GM18907 (cell line): ENCODE results near the gene KCNIP3.
"Not testable (repeated sequence)": the region's sequence is repeated elsewhere in the genome, so short reads cannot be mapped to it uniquely, and the experiment has no call there.

Experiments used
- ATAC-seq: cut with Tn5 transposase; IDR thresholded peaks from one replicate; pipeline ENCODE4 v1.9.1; 2021; ENCODE audit warnings: mild to moderate bottlenecking, moderate library complexity; ENCODE audit not compliant: unreplicated experiment

The KCNIP3 gene

DNA sequence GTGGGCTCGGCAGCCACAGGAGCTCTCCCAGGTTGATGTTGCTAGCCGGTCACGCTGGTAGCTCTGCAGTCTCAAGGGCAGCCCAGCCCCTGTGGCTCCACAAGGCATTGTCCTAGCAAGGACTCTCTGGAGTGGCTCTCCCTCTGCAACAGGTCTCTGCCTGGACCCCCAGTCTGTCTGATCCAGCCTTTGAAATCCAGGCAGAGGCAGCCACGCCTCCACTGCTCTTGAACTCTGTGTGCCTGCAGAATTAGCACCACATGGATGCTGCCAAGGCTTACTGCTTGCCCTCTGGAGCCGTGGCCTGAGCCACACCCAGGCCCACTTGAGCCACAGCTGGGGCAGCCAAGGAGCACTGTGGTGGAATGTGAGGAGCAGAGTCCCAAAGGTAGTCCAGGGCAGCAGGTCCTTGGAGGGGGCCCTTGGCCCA is 62.4 kb downstream of the KCNIP3 start:
- ATAC-seq = no peak

- ATAC-seq = no peak
These were observed 64.3 kb downstream of the KCNIP3 start for GRCh38 chr2:95361216-95361980.

DNA sequence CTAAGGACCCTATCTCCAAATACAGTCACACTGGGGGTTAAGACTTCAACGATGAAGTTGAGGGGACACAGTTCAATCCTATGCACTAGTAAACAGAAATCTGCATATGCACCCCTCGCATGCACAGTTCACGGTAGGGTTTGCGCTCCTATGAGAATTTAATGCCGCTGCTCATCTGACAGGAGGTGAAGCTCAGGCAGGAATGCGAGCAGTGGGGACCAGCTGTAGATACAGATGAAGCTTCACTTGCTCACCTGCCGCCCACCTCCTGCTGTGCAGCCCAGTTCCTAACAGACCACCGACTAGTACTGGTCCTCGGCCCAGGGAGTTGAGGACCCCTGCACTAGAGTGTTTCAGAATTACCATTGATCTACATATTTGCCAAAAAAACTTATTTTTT is 65.3 kb downstream of the KCNIP3 start:
- no peak for ATAC-seq

DNA sequence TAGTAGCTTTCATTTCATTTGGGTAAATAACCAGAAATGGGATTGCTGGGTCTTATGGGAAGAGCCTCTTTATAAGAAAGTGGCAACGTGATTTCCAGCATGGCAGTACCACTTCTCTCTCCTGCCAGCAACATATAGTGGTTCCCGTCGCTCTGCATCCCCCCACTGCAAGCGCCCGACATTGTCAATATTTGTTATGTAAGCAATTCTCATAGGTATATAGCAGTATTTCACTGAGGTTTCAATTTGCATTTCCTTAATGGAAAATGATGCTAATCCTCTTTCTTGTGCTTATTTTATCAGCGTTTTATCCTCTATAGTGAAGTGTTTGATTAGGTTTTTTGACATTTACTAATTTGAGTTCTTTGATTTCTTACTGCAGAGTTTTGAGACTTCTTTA is 69.4 kb downstream of the KCNIP3 start:
- no peak for ATAC-seq

- no peak for ATAC-seq
These were observed 75.2 kb downstream of the KCNIP3 start for GRCh38 chr2:95372216-95372829.

DNA sequence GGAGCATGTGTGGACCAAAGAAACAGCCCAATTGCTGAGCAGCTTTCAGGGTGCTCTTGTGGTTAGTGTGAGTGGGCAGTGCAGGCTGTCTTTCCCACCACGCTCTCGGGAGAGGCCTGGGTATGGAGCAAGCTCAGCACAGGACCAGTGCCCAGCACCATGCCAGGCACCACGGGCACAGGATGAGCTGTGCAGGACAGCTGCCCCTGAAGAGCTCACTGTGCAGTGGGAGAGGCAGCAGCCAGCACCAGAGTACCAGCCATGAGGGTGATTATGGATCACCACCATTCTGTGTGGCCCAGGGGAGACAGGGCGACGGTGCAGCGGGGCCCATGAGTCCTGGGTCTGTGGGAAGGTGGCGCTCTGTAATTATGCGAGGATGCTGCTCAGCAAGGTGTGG is 75.7 kb downstream of the KCNIP3 start:
- ATAC-seq = no peak

DNA sequence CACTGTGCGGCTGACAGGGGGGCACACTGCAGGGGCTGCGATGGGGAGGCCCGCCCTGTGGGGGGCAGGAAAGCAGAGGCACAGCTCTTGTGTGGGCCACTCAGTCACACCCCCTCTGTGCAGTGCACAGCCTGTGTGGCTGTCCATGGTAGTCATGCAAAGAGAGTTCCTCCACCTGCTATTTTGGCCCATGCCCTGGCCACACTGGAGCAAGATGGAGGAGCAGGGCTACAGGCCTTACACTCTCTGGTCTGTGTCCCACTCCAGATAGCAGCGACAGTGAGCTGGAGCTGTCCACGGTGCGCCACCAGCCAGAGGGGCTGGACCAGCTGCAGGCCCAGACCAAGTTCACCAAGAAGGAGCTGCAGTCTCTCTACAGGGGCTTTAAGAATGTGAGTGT is 76.9 kb downstream of the KCNIP3 start:
- ATAC-seq = no peak

DNA sequence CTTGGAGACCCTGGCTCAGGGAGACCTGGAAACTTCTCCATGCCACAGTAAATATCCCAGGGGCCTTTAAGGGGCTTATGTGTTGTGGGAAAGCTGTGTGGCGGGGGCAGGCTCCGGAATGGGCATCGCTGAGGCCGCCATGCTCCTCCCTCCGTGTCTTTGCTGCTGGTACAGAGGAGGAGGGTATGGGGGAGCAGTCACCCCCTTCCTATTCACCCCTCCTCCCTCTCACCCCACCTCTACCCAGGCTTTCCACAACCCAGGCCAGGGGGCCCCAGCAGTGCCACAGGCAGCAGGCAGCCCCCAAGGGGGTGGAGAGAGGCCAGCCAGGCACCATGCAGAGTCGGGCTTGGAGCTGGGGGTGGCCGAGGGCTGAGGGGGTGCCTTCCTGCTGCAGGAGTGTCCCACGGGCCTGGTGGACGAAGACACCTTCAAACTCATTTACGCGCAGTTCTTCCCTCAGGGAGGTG is 77.3 kb downstream of the KCNIP3 start:
- no peak for ATAC-seq

DNA sequence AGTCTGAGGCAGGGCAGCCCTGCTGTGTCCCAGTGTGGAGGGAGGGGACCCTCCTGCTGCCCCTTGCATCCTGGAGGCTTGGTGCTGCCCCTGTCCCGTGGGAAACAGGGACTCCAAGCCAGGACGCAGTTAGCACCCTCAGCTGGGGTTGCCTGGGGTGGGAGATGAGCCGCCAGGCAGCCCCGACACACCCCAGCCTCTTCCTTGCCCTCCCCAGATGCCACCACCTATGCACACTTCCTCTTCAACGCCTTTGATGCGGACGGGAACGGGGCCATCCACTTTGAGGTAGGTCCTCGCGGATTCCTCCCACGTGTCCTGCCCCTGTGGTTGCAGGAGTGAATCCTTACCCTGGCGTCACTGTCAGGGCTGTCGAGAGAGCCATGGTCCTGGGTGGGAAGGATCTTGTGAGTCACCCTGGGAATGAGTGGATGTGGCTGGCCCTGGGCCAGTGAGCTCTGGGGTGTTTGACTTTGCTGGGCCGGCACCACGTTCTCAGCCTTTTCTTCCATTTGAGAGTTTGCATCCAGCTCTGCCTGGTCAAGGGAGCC is 77.8 kb downstream of the KCNIP3 start:
- ATAC-seq = no peak

DNA sequence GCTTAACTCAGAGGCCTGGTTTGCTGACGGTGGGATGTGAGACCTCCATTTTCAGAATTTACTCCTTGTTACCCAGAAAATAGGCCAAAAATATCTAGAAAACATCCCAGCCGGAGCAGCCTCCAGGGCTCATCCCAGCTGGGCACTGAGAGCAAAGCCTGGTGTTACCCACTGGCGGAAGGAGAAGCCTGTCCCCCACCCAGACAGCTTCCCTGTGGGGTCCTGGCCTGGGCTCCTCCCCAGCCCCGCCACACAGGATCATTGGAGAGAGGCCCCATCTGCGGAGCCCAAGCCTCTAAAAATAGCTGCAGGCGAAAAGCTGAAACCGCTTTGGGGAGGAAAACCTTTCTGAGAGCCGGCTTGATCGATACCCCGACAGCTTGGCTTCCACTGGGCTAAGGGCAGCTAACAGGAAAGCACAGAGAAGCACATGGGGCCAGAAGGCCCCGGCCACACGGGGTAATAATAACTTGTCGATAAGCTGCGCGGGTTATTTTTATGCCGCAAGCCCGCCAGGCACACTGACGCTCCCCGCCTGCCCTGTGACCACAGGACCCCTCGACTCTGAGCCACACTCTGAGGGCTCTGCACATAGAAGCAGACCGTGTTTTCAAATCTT is 78.5 kb downstream of the KCNIP3 start:
- ATAC-seq = no peak

- no peak for ATAC-seq
These were observed 79.4 kb downstream of the KCNIP3 start for GRCh38 chr2:95376311-95377215.

DNA sequence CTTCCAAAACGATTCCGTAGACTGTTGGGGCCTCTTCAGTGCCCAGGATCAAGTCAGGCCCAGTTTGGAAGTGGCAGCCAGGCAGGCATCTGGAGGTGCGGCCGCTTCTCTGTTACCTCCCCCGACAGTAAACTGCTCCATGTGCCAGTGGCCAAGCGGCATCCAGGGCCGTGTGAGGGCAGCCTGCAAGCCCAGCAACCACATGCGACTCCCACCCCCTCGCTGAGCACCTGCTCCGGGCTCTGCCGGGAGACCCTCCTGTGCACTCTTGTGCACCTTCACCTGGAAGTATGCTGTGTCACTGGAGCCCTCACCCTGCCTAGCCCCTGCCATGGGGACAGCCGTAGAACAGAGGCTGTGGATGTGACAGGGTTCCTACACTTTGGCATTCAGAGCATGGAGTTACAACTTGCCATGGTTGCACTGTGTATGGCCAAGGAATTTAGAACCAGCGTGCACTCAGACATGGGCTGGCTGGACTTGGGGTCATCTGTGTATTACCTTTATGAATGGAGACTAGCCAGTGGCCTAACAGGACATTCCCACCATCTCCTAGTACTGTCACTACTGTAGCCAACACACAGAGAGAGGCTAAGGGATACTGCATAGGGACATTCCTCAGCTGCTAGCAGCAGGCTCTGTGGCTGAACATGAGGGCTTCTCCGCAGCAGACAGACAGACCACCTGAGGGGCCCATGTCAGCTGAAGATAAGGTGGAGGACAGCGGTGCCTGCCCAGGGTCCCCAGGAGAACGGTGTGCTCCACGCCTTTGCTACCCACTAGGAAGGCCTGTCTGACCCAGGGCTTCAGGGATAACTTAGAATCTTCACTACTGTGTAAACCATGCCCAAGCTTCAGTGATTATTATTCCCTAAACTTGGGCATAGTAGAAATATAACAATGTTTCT is 80.3 kb downstream of the KCNIP3 start:
- ATAC-seq = no peak

DNA sequence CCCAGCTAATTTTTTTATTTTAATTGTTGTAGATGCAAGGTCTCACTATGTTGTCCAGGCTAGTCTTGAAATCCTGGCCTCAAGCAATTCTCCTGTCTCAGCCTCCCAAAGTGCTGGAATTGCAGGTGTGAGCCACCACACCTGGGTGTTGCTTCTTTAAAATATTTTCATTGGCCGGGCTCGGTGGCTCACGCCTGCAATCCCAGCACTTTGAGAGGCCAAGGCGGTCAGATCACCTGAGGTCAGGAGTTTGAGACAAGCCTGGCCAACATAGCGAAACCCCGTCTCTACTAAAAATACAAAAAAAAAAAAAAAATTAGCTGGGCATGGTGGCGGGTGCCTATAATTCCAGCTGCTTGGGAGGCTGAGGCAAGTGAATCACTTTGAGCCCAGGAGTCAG is 81.1 kb downstream of the KCNIP3 start:
- ATAC-seq = not testable (repeated sequence)

DNA sequence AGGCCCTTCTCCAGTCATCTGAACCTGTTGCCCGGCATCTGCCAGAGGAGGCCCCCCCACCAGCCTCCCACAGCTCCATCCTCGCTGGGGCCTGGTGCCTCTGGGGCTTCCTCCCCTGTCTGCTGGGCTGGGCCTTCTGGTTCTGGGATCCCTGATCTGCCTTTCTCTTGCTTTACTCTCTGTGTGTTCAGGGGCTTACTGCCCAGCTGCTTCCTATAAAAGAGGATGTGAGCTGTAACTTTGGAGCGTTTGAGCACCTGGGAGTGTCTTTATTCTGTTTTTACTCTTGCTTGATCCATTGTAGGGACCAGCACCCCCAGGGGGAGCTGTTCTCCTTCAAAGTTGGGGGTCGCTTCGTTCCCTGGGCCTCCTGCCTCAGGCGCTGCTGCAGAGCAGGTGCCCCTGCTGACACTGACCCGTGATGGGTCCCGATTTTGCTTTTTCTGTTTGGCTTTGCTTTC is 82.3 kb downstream of the KCNIP3 start:
- ATAC-seq = no peak

GRCh38 chr2:95380280-95380679 is 83.1 kb downstream of the KCNIP3 start:
- ATAC-seq = no peak

GRCh38 chr2:95380731-95381130 is 83.6 kb downstream of the KCNIP3 start:
- ATAC-seq = no peak

DNA sequence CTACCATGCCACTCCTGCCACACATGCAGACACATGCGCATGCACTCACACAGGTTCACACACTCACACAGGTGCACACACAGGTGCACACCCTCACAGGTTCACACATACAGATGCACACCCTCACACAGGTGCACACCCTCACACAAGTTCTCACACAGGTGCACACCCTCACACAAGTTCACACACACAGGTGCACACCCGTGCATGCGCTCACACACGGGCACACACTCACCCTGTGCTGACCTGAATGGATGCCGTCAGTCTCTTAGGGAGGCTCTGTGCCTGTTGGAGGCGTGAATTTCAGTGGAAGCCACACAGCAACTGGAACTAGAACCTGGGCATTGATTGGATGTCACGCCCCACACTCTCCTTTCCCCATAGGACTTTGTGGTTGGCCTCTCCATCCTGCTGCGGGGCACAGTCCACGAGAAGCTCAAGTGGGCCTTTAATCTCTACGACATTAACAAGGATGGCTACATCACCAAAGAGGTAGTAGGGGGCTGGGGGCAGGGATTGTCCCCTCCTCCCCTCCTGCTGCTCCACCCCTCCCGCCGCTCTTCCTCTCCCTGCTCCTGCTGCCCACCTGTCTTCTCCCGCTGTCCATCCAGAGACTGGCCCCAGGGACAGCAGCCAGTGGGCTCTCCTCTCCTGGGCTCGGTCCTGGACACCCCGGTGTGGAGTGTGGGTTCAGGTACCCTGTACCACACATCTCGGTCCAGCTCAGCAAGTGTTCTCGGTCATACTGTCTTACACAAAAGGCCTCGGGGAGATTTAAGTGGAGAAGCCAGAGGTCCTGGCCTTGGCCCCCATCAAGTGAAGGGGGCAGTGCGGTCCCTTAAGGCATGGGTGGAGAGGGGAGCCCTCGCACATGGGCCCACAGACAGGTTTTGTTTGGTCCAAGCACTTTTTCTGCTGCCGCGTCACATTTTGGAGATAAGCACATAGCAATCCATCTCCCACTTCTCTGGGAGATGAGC is 84.4 kb downstream of the KCNIP3 start:
- ATAC-seq = no peak

GRCh38 chr2:95382192-95382591 is 85.0 kb downstream of the KCNIP3 start:
- no peak for ATAC-seq
